ENCODE results near the gene PDIA5.

The PDIA5 gene

GRCh38 chr3:123072564-123072963 is 5.7 kb downstream of the PDIA5 start:
- no peak for DNase-seq

- DNase-seq, result no peak
These were observed 8.5 kb downstream of the PDIA5 start for GRCh38 chr3:123075359-123075758.

- DNase-seq, result no peak
These were observed 9.3 kb downstream of the PDIA5 start for GRCh38 chr3:123076112-123076495.

- DNase-seq, result no peak
These were observed 9.9 kb downstream of the PDIA5 start for GRCh38 chr3:123076496-123077418.

GRCh38 chr3:123078101-123078500 is 11.3 kb downstream of the PDIA5 start:
- no peak for DNase-seq

- DNase-seq, result no peak
These were observed 14.2 kb downstream of the PDIA5 start for GRCh38 chr3:123080864-123081562.

- no peak for DNase-seq
These were observed 15.0 kb downstream of the PDIA5 start for GRCh38 chr3:123081718-123082369.

GRCh38 chr3:123082370-123083065 is 15.7 kb downstream of the PDIA5 start:
- no peak for DNase-seq

- no peak for DNase-seq
These were observed 16.7 kb downstream of the PDIA5 start for GRCh38 chr3:123083383-123084124.

GRCh38 chr3:123084192-123084591 is 17.4 kb downstream of the PDIA5 start:
- DNase-seq, result peak; percentile 9

- DNase-seq, result no peak
These were observed 18.0 kb downstream of the PDIA5 start for GRCh38 chr3:123084738-123085237.

- DNase-seq, result no peak
These were observed 18.6 kb downstream of the PDIA5 start for GRCh38 chr3:123085293-123085931.

GRCh38 chr3:123085932-123086627 is 19.3 kb downstream of the PDIA5 start:
- DNase-seq, result no peak

- DNase-seq, result no peak
These were observed 21.6 kb downstream of the PDIA5 start for GRCh38 chr3:123088387-123088786.

- peak; percentile 72 for DNase-seq
These were observed 22.9 kb downstream of the PDIA5 start for GRCh38 chr3:123089611-123090331.

- DNase-seq, result no peak
These were observed 24.1 kb downstream of the PDIA5 start for GRCh38 chr3:123090728-123091531.

- no peak for DNase-seq
These were observed 25.4 kb downstream of the PDIA5 start for GRCh38 chr3:123092243-123092642.

GRCh38 chr3:123093696-123094095 is 26.9 kb downstream of the PDIA5 start:
- DNase-seq, result no peak
